Putamen (tissue), 1 donor: ENCODE results near the gene NEAT1.

Experiments used
- DNase-seq: peaks from one replicate; pipeline ENCODE4 v3.0.0-alpha.2; 2016; ENCODE audit warnings: low spot score

Gene NEAT1

DNA sequence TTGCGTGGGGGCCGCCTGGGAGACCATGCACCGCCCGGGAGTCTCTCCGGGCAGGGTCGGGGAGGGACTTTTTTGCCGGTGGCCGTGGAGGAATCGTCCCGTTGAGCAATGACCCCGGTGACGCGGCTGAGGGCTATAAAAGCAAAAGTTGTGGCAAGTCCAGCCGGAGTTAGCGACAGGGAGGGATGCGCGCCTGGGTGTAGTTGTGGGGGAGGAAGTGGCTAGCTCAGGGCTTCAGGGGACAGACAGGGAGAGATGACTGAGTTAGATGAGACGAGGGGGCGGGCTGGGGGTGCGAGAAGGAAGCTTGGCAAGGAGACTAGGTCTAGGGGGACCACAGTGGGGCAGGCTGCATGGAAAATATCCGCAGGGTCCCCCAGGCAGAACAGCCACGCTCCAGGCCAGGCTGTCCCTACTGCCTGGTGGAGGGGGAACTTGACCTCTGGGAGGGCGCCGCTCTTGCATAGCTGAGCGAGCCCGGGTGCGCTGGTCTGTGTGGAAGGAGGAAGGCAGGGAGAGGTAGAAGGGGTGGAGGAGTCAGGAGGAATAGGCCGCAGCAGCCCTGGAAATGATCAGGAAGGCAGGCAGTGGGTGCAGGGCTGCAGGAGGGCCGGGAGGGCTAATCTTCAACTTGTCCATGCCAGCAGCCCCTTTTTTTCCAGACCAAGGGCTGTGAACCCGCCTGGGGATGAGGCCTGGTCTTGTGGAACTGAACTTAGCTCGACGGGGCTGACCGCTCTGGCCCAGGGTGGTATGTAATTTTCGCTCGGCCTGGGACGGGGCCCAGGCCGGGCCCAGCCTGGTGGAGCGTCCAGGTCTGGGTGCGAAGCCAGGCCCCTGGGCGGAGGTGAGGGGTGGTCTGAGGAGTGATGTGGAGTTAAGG, at the start of gene NEAT1:
TSS of gene NEAT1 (plus strand) at position 166 of the 883 bp plus-strand sequence.
- peak; percentile 93 for DNase-seq

DNA sequence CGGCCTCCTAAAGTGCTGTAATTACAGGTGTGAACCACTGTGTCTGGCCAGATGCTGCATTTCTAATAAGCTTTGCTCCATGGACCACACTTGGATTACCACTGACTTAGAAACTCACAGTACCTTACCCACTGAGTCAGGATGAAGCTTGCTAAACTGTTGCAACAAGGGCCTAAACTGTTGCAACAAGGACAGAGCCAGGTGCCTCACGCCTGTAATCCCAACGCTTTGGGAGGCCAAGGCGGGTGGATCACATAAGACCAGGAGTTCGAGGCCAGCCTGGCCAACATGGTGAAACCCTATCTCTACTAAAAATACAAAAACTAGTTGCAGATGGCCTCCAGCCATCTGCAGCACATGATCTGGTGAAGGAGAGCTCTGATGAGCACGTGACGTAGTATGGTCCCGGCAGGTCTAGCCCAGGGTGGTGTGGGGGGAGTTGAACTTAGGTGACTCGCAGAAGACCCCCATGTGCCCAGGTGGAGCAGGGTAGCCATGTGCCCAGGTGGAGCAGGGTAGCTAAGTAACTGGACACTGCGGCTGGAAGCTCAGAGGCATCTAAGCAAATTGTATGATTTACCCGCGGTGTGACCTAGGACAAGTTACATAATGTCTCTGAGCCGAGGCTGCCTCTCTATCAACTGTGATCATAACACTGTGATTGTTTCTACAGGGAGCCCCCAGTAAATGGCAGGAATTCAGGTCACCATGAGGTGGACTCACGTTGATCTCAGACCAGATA, 48.6 kb upstream of the NEAT1 start:
- no peak for DNase-seq

DNA sequence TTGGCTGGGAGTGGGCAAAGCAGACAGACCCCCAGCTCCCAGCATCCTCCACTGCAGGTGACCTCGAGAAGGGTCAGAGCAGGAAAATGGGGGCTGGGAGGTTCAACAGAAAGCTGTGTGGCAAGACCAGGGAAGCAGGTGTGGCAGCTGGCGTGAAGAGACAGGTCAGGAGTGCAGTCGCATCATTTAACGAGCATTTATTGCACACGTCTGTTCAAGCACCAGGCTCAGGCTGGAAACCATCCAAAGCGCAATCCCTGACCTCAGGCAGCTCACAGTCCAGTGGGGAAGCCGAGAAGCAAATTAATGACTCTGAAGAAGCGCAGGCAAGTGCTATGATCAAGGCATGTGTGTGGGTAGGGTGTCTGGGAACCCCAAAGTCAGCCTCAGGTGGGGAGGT, 47.6 kb upstream of the NEAT1 start:
- no peak for DNase-seq

DNA sequence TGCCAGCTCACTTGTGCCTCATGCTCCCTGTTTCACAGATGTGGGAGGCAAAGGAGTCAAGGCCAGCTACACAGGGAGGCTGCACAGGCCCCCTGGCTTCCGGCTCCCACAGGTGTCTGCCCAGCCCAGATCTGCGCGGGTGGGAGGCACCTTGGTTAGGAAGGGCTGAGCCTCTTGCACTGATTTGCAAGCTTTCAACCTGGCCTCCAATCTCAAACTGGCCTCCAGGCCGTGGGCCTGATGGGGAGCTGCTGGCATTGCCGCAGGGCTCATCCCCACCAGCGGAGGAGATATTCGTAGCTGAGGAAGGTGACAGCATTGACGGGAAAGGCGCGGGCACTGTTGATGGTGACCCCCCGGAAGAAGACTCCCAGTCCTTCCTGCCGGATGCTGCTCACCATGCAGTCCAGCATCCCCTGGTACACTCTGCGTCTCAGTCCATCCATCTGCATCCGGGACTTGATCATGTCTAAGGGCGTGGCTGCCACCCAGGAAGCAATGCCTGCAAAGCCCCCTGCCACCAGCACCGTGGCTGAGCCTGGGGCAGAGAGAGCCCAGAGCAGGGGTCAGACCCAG, 46.4 kb upstream of the NEAT1 start:
- no peak for DNase-seq

DNA sequence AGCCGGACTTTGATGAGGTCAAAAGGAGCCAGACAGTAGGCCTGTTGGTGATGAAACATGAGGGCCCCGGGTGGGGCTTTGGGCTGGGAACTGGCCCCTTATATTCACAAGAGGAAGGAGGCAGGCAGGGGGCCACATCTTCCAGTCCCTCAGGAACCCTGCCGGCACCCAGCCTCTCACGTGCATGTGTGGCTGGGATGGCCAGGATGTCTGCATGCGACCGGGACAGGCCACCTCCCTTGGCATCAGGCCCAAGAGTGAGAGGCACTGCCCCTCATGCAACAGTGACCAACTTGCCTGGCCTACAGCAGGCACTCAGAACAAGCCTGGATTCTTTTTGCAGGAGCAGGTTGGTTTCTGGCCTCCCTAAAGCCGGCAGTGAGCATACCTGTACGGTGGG, 45.6 kb upstream of the NEAT1 start:
- DNase-seq, result no peak

DNA sequence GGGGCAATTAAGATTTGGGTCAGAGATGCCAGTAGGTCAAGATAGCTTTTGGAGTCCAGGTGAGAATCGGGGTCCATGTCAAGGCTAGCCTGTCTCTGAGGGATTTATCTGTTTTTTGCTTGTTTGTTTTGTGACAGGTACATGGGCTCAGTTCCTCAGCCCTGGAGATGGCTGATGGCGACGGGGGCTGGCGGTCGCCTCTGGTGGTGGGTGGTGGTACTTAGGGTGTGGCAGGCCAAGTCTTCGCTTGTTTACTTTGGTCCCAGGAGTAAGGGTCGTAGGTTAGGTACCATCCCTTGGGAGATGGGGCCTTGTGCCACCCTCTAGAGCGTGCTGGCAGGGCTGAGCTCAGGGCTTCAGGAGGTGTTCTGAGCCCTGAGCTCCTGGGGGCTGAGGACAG, 44.8 kb upstream of the NEAT1 start:
- no peak for DNase-seq

DNA sequence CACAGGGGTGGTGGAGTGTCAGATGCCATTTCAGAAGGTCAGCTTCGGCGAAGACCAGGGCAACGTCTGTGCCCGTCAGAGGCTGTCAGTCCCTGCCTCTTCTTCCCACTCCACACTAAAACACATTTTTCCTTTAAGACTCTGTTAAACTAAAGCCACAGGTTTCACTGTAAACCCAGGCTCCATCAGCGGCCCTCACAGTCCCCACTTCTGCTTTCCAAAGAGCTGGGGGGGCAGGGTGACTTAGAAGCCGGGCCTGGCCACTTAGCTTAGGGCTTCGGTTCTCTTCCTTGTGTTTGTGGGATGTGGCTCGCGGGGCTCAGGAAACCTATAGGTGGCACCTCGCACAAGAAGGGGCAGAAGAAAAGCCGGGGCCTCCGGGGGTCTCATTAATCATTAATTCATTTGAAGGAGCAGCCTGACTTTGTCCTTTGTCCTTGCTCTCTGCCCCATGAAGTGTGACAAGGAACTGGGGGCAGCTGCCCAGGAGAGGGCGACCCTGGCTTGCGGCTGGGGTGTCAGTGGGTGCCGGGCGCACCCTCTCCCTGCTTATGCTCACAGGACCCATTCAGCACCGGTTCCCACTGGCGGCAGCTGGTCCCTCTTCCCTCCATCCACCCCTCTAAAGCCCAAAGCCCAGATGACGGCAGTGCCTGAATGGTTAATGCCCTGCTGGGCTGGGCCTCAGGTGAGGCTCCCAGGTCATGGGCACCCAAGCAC, 44.2 kb upstream of the NEAT1 start:
- no peak for DNase-seq

DNA sequence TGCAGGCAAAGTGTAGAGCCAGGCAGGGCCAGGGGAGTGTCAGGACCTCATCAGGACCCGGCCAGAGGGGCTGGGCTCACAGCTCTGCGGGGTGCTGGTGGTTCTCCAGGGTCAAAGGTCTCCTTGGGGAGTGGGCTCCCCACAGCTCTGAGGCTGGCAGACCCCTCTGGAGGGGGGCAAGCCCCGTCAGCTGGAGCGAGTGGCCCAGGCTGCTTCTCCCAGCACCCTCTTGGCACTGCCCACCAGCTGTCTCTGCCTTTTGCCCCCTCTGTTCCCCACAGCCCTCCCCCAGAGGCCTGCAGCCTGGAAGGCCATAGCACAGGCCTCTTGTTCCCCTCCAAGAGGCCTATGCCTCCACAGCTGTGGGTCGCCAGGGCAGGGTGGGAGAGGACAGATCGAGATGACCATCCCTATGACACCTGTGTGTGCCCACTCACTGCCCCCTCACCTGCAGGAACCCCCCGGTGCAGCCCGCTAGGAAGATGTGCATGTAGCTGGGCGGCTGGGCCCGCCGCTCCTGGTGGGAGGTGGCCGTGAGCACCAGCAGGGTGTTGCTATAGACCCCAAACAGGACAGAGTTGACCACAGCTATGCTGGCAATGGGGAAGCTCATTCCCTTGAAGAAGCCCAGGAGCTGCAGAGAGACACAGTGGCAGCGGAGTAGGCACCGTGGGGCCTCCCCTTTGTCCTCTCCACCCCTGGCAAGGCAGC, 43.5 kb upstream of the NEAT1 start:
- DNase-seq, result no peak

DNA sequence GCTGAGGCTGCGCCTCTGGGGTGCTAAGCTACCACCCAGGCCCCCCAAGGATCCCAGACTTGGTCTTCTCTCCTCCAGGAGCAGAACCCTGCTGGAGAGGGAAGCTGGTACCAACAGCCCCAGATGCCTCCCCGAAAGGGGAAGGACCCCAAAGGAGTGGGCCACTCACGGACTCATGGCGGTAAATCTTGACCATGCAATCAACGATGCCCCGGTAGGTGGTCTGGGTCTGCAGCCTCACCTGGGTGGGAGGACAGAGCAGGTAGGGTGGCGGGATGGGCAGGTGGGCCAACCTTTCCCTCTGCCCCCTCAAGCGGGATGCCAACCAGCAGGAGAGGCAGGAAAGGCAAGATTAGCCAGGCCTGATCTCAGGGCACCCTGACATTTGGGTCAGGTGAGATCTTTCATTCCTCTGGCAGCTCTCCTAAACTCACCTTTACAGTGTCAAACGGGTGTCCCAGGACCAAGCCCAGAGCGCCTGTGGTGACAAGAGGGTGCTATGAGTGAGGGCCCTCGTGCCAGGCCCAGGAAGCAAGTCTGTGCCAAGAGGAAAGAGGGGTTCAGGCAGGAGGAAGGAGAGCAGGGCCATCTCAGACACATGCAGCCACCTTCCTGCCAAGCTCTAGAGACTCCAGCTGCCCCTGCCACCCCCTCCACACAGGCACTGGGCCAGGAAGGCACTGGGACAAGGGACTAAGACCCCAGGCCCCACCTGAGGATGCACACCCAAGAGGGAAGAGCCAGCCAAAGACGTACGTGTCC, 42.7 kb upstream of the NEAT1 start:
- no peak for DNase-seq

DNA sequence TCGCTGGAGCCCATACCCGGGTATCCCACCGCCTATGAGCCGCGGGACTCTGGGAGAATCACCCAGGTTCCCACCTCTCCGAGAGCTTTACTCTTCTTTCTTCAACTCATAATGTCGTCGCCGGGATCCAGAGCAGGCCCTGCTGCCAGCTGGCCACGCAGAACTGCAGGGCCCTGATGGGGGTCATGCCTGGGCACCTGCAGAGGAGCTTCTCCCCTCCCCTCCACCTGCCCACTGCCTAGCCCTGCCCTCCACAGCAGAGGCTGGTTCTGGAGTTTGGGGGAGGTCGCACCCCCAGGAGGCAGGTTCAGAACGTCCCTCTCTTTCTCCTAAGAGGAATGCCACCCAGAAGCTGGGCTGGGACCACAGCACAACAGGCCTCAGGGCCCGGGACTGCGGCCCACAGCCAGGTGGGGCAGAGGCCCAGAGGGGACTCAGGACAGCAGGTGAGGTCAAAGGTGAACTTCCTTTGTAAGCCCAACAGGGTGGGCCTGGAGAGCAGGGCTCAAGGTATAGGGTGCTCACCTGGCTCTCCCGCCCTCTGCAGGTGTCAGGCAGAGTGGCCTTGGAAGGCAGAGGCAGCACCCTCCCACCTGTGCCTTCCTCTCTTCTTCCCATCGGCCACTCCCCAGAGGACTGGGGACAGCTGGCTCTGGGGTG, 42.0 kb upstream of the NEAT1 start:
- DNase-seq, result no peak

DNA sequence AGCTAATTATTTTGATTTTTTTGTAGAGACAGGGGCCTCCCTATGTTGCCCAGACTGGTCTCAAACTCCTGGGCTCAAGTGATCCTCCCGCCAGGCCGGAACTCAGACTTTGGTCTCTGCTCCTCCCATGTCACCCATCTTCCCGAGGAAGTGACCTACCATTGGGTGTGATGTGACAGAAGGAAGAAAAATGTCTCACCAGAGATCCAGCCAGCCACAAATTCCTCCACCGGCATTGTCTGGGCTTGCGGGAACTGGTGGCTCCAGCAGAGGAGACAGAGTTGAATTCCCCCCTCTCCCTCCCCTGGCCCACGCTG, 40.9 kb upstream of the NEAT1 start:
- no peak for DNase-seq

DNA sequence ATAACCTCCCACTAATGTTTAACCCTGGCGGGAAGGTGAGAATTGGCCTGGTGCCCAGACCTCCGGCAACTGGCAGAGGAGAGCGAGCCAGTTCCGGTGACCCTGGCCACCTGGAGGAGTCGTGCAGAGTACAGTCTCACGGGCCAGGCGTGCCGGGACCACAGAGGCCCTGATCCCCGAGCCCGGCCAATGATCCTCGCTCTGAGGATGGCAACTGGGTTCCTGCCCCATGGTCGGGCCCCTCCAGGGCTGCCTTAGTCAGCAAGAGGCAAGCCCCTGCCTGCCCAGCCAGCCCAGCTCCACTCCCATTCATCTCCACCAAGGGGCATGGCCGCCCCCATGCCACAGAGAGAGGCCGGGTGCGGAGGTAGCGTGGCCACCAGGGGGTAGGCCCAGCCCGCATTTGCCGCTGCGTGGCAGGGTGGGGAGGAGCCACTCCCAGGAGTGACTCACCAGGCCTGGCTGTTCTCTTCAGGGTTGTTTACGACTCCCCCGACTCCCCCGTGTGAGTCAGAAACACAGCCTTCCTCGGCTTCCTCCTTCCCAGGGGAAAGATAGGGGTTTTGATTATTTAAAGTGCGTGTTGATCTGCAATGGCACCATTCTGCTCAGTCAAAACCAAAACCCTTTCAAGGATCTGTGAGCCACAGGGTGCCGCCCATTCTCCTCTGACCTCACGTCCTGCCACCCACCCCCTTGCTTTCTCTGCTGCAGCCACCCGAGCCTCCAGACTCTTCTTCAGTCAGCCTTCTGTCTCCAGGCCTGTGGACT, 40.4 kb upstream of the NEAT1 start, which contains the start of gene SLC25A45:
TSS of gene SLC25A45 (minus strand) at position 614 of the 771 bp plus-strand sequence. CDS start 695 bp downstream, outside the sequence.
- peak; percentile 92 for DNase-seq

DNA sequence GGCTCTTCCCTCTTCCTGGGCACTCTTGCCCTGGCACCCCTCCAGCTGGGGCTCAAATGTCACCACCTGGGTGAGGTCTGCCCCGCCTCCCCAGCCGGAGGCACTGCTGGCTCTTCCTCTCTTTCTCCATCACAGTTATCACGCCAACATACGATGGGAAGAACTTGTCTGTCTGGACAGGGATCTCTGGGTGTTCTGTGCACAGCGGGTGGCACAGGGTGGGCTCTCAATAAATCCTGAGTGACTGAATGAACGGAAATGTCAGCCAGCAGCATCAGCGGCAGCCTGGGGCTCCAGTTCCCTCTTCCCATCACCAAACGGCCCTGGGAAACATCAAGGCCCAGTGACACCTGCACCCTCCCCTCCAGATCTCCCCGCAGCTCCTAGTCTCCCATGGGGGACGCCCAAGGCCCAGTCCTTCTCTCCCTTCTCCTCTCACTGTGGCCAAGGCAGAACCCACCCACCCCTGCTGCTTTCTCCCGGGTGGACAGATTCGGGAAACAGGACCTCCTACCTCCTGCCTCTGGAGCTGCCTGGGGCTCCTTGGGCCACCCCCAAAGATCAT, 39.7 kb upstream of the NEAT1 start:
- DNase-seq, result no peak

DNA sequence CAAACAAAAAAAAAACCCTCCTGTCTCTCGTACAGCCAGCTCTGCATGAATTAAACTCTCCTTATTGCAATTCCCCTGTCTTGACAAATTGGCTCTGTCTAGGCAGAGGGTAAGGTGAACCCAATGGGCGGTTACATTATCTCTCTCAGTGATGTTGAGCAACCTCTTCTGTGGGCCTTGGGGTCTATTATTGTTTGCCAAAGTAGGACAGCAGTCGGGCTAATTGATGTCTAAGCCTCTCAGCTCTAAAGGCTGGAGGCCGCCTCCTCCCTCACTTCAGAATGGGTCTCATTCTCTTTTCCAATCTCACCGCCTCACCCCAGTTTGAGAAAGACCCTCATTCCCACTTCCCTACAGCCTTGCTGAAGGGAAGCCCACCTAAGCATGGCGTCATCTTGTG, 38.8 kb upstream of the NEAT1 start:
- DNase-seq, result no peak

DNA sequence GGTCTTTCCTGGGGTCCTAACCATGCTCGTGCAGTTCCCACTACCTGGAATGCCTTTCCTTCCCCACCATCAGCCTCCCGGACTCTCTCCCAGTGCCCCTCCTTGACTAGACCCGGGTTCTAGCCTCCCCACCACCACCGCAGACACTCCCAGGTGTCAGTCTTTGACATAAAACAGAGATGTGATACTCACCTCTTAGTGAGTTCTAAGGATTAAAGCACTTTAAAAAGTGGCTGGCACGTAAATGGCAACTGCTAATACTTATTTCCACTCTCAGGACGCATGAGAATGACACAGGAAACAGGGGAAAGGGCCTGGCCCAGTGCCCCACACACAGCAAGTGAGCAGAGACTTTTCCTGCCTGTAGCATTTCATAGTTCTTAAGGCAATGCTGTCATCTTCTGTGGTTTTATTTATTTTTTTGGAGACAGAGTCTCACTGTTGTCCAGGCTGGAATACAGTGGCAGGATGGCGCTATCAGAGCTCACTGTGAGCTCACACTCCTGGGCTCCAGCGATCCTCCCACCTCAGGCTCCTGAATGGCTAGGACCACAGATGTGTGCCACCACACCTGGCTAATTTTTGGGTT, 38.2 kb upstream of the NEAT1 start:
- DNase-seq, result no peak

DNA sequence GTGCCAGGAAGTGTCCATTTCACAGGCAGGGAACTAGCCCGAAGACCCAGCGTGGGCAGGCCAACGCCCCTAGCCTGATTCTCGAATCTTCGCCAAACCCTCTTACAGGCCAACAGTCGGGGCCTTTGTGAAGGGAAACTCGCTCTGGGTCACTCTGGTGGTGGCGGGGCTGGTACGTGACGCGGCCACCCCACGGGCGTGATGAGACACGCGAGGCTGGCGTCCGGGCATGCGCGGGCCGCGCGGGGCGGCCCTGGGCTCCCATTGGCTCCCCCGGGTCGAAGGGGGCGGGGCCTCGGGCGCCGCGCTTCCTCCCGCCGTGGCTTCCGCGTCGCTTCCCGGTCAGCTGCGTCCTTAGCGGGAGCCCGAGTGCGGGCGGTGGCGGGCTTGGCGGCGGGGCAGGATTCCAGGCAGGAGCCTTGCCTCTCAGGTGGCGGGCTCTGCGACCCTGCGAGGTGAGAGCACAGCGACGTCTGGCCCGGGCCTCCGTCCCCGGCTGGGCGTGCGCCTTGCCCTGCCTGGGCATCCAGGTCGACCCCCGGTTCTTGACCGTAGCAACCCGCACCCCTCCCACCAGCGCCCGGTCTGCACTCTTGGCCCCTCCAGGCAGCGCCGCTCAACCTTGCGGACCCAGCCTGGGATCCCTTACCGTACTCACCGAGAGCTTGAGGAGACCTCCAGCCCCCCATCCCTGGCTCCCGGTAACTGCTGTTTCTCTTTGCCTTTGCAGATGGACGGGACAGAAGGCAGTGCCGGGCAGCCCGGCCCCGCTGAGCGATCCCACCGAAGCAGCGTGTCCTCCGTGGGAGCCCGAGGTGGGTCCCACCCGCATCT, 36.1 kb upstream of the NEAT1 start, which contains the start of gene FRMD8:
TSS of gene FRMD8 (plus strand) at position 331 of the 834 bp plus-strand sequence. CDS start at position 731, 400 bp downstream.
- DNase-seq, result peak; percentile 89

DNA sequence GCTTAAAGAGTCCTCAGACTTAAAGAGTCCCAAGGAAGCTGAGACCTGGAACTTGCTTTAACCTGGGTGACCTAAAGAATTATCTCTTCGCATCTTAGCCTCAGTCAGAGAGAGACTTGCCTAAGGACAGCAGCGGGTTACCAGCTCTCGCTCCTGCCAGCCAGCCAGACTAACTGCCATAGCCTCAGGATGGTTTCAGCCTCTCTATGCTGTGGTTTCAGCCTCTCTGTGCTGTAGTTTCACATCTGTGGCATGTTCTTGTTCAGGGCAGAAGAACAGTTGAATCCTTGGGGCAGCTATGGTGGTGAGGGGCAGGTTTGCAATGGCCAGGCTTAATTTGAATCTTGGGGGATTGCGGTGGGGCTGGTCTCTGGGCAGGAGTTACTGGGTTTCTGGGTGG, 33.9 kb upstream of the NEAT1 start:
- no peak for DNase-seq
